ENCODE results near the gene TMX2.

The TMX2 gene

DNA sequence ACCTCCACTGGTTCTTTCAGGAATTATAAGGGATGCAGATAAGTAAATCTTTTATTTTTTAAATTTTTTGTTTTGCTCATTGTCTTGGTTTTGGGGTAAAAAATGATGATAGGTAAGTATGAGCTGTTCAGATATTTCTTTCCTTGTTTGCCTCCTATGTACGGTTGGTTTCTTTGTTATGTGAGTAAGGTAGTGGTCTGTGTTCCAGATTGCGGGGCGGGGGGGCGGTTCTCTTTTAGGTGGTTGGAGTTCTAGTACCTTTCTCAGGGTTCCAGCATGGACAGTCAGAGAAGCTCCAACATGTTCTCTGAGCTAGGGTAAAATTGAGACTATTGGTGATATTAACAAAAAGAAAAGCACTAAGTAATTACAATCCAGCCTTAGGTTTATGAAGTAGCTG is 51.6 kb downstream of the TMX2 start:
- peak overlapping the region; percentile 81 for H3K4me3 ChIP-seq (ENCODE audit: low read depth, low read length)
- no peak for DNase-seq (ENCODE audit: low read depth)
- TF ChIP-seq CTCF (IDR thresholded peaks at IDR 0.05; ENCODE audit: control insufficient read depth, extremely low read depth, insufficient read depth), result no peak

GRCh38 chr11:57764566-57764965 is 52.2 kb downstream of the TMX2 start:
- DNase-seq (ENCODE audit: low read depth), result no peak
- TF ChIP-seq CTCF (IDR thresholded peaks at IDR 0.05; ENCODE audit: control insufficient read depth, extremely low read depth, insufficient read depth), result no peak
- peak overlapping the region; percentile 81 for H3K4me3 ChIP-seq (ENCODE audit: low read depth, low read length)

- H3K4me3 ChIP-seq (ENCODE audit: low read depth, low read length), result peak overlapping the region; percentile 81
- no peak for TF ChIP-seq CTCF (IDR thresholded peaks at IDR 0.05; ENCODE audit: control insufficient read depth, extremely low read depth, insufficient read depth)
- no peak for DNase-seq (ENCODE audit: low read depth)
Measured at GRCh38 chr11:57764972-57765371, 52.6 kb downstream of the TMX2 start.

DNA sequence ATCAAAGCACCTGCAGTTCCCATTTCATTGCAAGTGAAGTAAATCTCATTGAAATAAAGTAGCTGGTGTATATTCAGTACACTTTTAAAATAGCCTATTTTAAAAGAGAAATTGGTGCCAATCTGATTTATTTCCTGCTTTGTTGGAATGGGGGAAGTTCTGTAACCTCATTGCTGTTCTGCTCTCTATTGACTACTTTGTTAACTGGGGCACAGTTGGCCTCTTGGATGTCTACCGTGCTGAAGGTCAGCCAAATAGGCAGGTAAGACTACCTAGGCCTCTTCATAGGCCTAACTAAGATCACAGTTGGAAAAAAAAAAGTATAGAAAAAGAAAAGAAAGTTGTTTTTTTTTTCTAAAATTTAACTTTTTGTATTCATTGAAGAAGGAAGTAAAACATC is 58.4 kb downstream of the TMX2 start:
- H3K4me3 ChIP-seq (ENCODE audit: low read depth, low read length), result no peak overlapping the region
- no peak for DNase-seq (ENCODE audit: low read depth)
- no peak for TF ChIP-seq CTCF (IDR thresholded peaks at IDR 0.05; ENCODE audit: control insufficient read depth, extremely low read depth, insufficient read depth)

GRCh38 chr11:57771365-57771764 is 59.0 kb downstream of the TMX2 start:
- DNase-seq (ENCODE audit: low read depth), result no peak
- no peak overlapping the region for H3K4me3 ChIP-seq (ENCODE audit: low read depth, low read length)
- no peak for TF ChIP-seq CTCF (IDR thresholded peaks at IDR 0.05; ENCODE audit: control insufficient read depth, extremely low read depth, insufficient read depth)

DNA sequence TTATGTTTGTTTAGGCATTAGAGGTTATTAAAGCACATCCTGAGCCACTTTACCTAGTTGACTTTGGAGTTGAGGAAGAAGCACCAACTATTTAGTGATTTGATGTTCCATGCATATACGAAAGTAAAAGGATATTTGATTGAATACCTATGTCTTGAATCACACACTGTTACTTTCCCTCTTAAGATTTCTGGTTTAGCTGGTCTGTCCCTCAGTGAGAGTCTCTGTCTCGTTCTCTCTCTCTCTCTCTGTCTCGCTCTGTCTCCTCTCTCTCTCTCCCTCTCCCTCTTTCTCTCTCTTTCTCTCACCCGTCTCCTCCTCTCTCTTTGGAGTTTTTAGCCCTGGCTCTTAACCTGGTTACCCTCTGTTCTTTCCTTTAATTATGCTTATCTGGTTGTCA is 60.2 kb downstream of the TMX2 start:
- no peak for DNase-seq (ENCODE audit: low read depth)
- 0 out of 2 replicates have a peak overlapping the region, but pooled peaks have one; percentile 20 for H3K4me3 ChIP-seq (ENCODE audit: low read depth, low read length)
- TF ChIP-seq CTCF (IDR thresholded peaks at IDR 0.05; ENCODE audit: control insufficient read depth, extremely low read depth, insufficient read depth), result no peak

GRCh38 chr11:57773026-57773598 is 60.7 kb downstream of the TMX2 start:
- DNase-seq (ENCODE audit: low read depth), result no peak
- TF ChIP-seq CTCF (IDR thresholded peaks at IDR 0.05; ENCODE audit: control insufficient read depth, extremely low read depth, insufficient read depth), result no peak
- H3K4me3 ChIP-seq (ENCODE audit: low read depth, low read length), result no peak overlapping the region

Data from LNCaP clone FGC (cell line).